ENCODE data around the gene TNFRSF8. TPM values are rescaled to one million over a fixed set of nuclear protein-coding genes. Genes with fewer than 3 reads are reported as not detected.

Gene TNFRSF8
- total RNA-seq, 1 donor from 2014 or later, result 0.35 TPM

GRCh38 chr1:12176298-12177118 lies 113.4 kb downstream of the TNFRSF8 start:
- no peak for DNase-seq (ENCODE audit: low read depth)
- no peak for TF ChIP-seq CTCF (conservative IDR thresholded peaks at IDR 0.05; ENCODE audit: low read depth, low read length)

GRCh38 chr1:12177156-12177998 lies 114.3 kb downstream of the TNFRSF8 start:
- DNase-seq (ENCODE audit: low read depth), result no peak
- no peak overlapping the region for H3K4me3 ChIP-seq (ENCODE audit: low read depth, low read length)
- TF ChIP-seq CTCF (conservative IDR thresholded peaks at IDR 0.05; ENCODE audit: low read depth, low read length), result no peak

More at GRCh38 chr1:12176298-12177118, 113.4 kb downstream of the TNFRSF8 start:
- H3K4me3 ChIP-seq (ENCODE audit: low read depth, low read length), result no peak overlapping the region

- no peak overlapping the region for H3K4me3 ChIP-seq (ENCODE audit: low read depth, low read length)
- DNase-seq (ENCODE audit: low read depth), result no peak
Measured at GRCh38 chr1:12177999-12178441, 114.9 kb downstream of the TNFRSF8 start.

GRCh38 chr1:12178511-12178910 lies 115.4 kb downstream of the TNFRSF8 start:
- H3K4me3 ChIP-seq (ENCODE audit: low read depth, low read length), result no peak overlapping the region
- TF ChIP-seq CTCF (conservative IDR thresholded peaks at IDR 0.05; ENCODE audit: low read depth, low read length), result no peak
- no peak for DNase-seq (ENCODE audit: low read depth)

More at GRCh38 chr1:12177999-12178441, 114.9 kb downstream of the TNFRSF8 start:
- no peak for TF ChIP-seq CTCF (conservative IDR thresholded peaks at IDR 0.05; ENCODE audit: low read depth, low read length)

GRCh38 chr1:12179111-12179519 lies 116.0 kb downstream of the TNFRSF8 start:
- no peak overlapping the region for H3K4me3 ChIP-seq (ENCODE audit: low read depth, low read length)
- TF ChIP-seq CTCF (conservative IDR thresholded peaks at IDR 0.05; ENCODE audit: low read depth, low read length), result no peak
- DNase-seq (ENCODE audit: low read depth), result no peak

- DNase-seq (ENCODE audit: low read depth), result no peak
- no peak overlapping the region for H3K4me3 ChIP-seq (ENCODE audit: low read depth, low read length)
- no peak for TF ChIP-seq CTCF (conservative IDR thresholded peaks at IDR 0.05; ENCODE audit: low read depth, low read length)
Measured at GRCh38 chr1:12179676-12180075, 116.6 kb downstream of the TNFRSF8 start.
